K562 (cell line): ENCODE data around the gene ACCSL. TPM values are rescaled to one million over a fixed set of nuclear protein-coding genes. Genes with fewer than 3 reads are reported as not detected.

Experiments used
- BRD4 ChIP-seq: fragments of 200-600 bp; sonication (generic); IDR thresholded peaks from 2 replicates; pipeline ENCODE4 v1.6.1; 2017; ENCODE audit warnings: inconsistent platforms
- CHAMP1 ChIP-seq: fragments of 450-650 bp; IDR thresholded peaks from 2 replicates; pipeline ENCODE4 v1.6.1; 2016; ENCODE audit warnings: mild to moderate bottlenecking
- ETV5 ChIP-seq: sonication (generic); formaldehyde crosslinking; IDR thresholded peaks from 2 replicates; pipeline ENCODE4 v1.4.0; 2020; ENCODE audit warnings: low read depth, mild to moderate bottlenecking, missing genetic modification reagents
- IRF1 ChIP-seq: sonication (generic); formaldehyde crosslinking; IDR thresholded peaks from 2 replicates; pipeline ENCODE4 v1.8.0; 2022; ENCODE audit warnings: missing genetic modification reagents, mild to moderate bottlenecking, borderline replicate concordance
- JUNB ChIP-seq: fragments of 450-650 bp; formaldehyde crosslinking; conservative IDR thresholded peaks from 2 replicates; pipeline ENCODE4 v1.4.0; 2020; ENCODE audit warnings: mild to moderate bottlenecking
- MAFF ChIP-seq: IDR thresholded peaks from 2 replicates; pipeline ENCODE4 v1.6.1; 2012; ENCODE audit warnings: low read length, improper control_type of control experiment
- MAX ChIP-seq: sonication (generic); formaldehyde crosslinking; IDR thresholded peaks from 2 replicates; pipeline ENCODE4 v1.9.0; 2022; ENCODE audit warnings: mild to moderate bottlenecking, missing genetic modification reagents
- TAF7 ChIP-seq: fragments of 450-650 bp; IDR thresholded peaks from 2 replicates; pipeline ENCODE4 v1.6.1; 2016; ENCODE audit warnings: missing genetic modification characterization, missing compliant biosample characterization
- TCFL5 ChIP-seq: fragments of 250-450 bp; sonication (Bioruptor Pico); conservative IDR thresholded peaks from 2 replicates; pipeline ENCODE4 v1.6.1; 2021; ENCODE audit warnings: mild to moderate bottlenecking, moderate library complexity, matching md5 sums
- TEAD1 ChIP-seq, 2 experiments: fragments of 450-650 bp in 1 of 2; sonication (generic) in 1 of 2; formaldehyde crosslinking; IDR thresholded peaks; 2 replicates each; pipeline versions ENCODE4 v1.4.0 to v1.8.0; 2020 to 2022; ENCODE audit warnings: mild to moderate bottlenecking in 2 of 2, missing genetic modification reagents in 1 of 2
- THRA ChIP-seq: fragments of 450-650 bp; IDR thresholded peaks from 2 replicates; pipeline ENCODE4 v1.6.1; 2017; ENCODE audit warnings: mild to moderate bottlenecking, moderate library complexity
- ZBTB26 ChIP-seq: fragments of 450-650 bp; formaldehyde crosslinking; IDR thresholded peaks from 2 replicates; pipeline ENCODE4 v1.4.0; 2022; ENCODE audit warnings: missing genetic modification characterization
- ZNF263 ChIP-seq: sonication (generic); formaldehyde crosslinking; IDR thresholded peaks from 2 replicates; pipeline ENCODE4 v1.8.0; 2022; ENCODE audit warnings: mild to moderate bottlenecking, missing genetic modification reagents, borderline replicate concordance
- ZNF277 ChIP-seq: fragments of 250-450 bp; sonication (Bioruptor Pico); IDR thresholded peaks from 2 replicates; pipeline ENCODE4 v1.8.0; 2022; ENCODE audit warnings: inconsistent platforms, mild to moderate bottlenecking, moderate library complexity, borderline replicate concordance
- ZNF445 ChIP-seq: fragments of 250-450 bp; sonication (Bioruptor Pico); IDR thresholded peaks from 2 replicates; pipeline ENCODE4 v1.4.0; 2020; ENCODE audit warnings: low read depth, mild to moderate bottlenecking, moderate library complexity
- ZNF639 ChIP-seq, 2 experiments: fragments of 200-800 bp in 1 of 2; sonication (Bioruptor generic) in 1 of 2; sonication (generic) in 1 of 2; formaldehyde crosslinking in 1 of 2; IDR thresholded peaks in 1 of 2; conservative IDR thresholded peaks in 1 of 2; 2 replicates each; pipeline versions ENCODE4 v1.5.0 to v1.6.1; 2016 to 2020; ENCODE audit warnings: missing compliant biosample characterization in 1 of 2, missing genetic modification characterization in 1 of 2, missing genetic modification reagents in 1 of 2
- ZNF717 ChIP-seq: fragments of 250-450 bp; sonication (Bioruptor Pico); IDR thresholded peaks from 2 replicates; pipeline ENCODE4 v1.5.0; 2021
- polyA plus RNA-seq, 8 experiments: library from polyadenylated mRNA; depleted of rRNA in 4 of 8; stranded (reverse) in 5 of 8; unstranded in 3 of 8; fragments of >200 nt; fragmentation: Nextera tagmentation in 2 of 8; fragmentation: Illumina TruSeq in 1 of 8; extraction: Ambion mirVana in 2 of 8; extraction: Trizol in 1 of 8; gene quantifications; 2 replicates each; pipeline versions ENCODE4 v1.2.1 to v1.2.3, GENCODE V29; 2011 to 2014; ENCODE audit warnings: inconsistent platforms in 1 of 8, missing spikeins in 1 of 8
- total RNA-seq, 7 experiments: library from RNA; depleted of rRNA in 6 of 7; stranded (reverse); fragments of >200 nt in 6 of 7; fragmentation: Illumina TruSeq in 2 of 7; extraction: Trizol in 2 of 7; gene quantifications; 2 replicates each; pipeline versions ENCODE4 v1.2.1 to v1.2.3, GENCODE V29; 2011 to 2021; ENCODE audit warnings: low replicate concordance in 1 of 7

Gene ACCSL
- total and polyA plus RNA-seq, 9 of the 15 experiments (the other 6 are each of a cell fraction or from before 2014, with no cell fraction given): not detected

- TF ChIP-seq THRA (no peak), JUNB (CRISPR knock-in tag) (no peak), ZNF277 (CRISPR knock-in tag) (no peak), ZNF445 (CRISPR knock-in tag) (no peak), ZBTB26 (no peak), MAX (no peak; the same call in 1 of the 2 replicates), BRD4 (no peak), ZNF639 (CRISPR knock-in tag; conservative IDR thresholded peaks at IDR 0.05 in 1 of 2, IDR thresholded peaks at IDR 0.05 in 1 of 2) (peak in 1 of 2 experiments; percentile 66; a peak in 2 of 4 replicates), ETV5 (CRISPR knock-in tag) (no peak), IRF1 (CRISPR knock-in tag) (no peak), TAF7 (no peak), ZNF717 (CRISPR knock-in tag) (no peak), TEAD1 (CRISPR knock-in tag; IDR thresholded peaks at IDR 0.05) (peak in 1 of 2 experiments; percentile 64; a peak in 1 of 4 replicates), CHAMP1 (no peak), ZNF263 (no peak), MAFF (no peak), TCFL5 (CRISPR knock-in tag) (no peak)
These were observed 48.0 kb downstream of the ACCSL start, which contains the start of gene EXT2 (continued) for GRCh38 chr11:44095506-44096359.
